ENCODE measurements around the gene ALG1L2.
"Not testable (repeated sequence)": the region's sequence is repeated elsewhere in the genome, so short reads cannot be mapped to it uniquely, and the experiment has no call there.

ALG1L2 gene

DNA sequence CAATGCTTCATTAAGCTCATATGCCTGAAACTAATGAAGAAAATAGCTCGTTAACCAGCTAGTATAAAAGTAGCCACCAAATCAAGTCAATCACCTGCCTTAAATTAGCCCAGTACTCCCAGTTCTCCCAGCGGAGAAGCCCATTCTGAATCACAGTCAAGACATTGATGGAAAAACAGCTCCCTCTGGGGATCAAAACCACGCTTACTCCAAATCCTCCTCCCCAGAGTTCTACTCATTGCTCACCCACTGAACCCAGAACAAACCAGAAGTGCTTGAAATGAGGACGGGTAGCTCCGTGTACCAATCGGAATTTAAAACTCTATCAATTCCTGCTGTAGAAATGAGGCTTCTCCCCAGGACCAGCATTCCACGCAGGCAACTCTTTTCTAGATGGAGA is 54.7 kb downstream of the ALG1L2 start:
- DNase-seq, result not testable (repeated sequence)

DNA sequence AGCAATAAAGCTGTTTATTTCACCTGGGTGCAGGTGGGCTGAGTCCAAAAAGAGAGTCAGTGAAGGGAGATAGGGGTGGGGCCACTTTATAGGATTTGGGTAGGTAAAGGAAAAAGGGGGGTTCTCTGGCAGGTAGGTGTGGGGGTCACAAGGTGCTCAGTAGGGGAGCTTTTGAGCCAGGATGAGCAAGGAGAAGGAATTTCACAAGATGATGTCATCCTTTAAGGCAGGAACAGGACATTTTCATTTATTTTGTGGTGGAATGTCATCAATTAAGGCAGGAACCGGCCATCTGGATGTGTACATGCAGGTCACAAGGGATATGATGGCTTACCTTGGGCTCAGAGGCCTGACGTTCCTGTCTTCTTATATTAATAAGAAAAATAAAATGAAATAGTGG is 56.1 kb downstream of the ALG1L2 start:
- not testable (repeated sequence) for DNase-seq

DNA sequence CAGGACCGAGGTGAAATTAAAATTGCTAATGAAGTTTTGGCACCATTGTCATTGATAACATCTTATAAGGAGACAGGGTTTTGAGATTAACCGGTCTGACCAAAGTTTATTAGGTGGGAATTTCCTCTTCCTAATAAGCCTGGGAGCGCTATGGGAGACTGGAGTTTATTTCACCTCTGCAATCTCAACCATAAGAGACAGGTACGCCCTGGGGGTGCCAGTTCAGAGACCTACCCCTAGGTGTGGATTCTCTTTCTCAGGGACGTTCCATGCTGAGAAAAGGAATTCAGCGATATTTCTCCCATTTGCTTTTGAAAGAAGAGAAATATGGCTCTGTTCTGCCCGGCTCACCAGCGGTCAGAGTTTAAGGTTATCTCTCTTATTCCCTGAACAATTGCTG is 57.4 kb downstream of the ALG1L2 start:
- not testable (repeated sequence) for DNase-seq

DNA sequence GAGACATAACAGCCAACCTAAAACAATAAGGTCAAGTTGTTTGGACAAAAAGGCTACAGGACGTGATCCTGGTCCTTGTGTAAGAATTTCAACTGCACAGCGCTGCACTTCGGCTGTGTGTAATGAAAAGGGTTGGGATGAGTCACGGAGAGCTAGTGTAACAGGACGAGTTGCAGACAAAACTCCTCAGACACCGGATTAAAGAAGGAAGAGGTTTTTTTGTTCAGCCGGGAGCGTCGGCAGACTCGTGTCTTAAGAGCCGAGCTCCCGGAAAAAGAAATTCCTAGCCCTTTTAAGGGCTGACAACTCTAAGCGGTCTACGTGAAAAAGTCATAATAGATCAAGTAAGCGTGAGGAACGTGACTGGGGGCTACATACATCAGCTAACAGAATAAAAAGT is 59.1 kb downstream of the ALG1L2 start:
- not testable (repeated sequence) for DNase-seq

DNA sequence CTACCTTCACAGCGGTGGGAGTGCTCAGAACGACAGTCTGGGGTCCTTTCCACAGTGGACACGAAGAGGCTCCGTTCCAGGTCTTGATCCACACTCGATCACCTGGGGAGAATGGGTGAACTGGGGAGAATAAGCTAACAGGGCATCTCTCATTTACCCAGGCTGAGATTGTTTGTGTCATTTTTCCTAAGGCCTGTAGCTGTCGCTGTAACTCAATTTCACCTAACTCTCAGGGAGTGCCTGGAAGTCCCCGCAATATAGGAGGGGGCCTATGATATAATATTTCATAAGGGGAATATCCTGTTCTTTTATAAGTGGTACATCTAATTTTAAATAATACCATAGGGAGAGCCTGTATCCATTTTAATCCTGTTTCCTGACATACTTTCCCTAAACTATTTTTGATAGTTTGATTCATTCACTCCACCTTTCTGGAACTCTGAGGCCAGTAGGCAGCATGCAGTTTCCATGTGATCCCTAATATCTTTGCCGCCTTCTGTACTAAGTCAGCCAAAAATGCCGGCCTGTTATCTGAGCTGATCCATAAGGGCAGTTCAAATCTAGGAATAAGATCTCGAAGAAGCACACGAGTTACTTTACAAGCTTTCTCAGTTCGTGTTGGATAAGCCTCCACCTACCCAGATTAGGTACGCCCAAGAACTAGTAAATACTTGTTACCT is 62.2 kb downstream of the ALG1L2 start:
- DNase-seq, result not testable (repeated sequence)

DNA sequence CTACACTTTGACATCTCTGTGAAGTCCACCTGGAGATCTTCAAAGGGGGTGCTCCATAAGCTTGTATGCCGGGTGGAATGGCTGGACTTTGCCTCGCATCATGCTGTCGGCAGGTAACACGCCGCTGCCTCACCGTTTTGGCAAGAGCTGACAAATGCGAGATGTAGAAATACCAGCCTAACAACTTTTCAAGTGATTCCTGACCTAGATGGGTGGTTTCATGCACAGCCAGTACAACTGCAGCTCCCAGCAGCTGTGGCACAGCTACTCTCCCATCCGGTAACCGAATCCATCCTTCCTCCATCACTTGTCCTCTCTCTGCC is 62.7 kb downstream of the ALG1L2 start:
- DNase-seq, result not testable (repeated sequence)

DNA sequence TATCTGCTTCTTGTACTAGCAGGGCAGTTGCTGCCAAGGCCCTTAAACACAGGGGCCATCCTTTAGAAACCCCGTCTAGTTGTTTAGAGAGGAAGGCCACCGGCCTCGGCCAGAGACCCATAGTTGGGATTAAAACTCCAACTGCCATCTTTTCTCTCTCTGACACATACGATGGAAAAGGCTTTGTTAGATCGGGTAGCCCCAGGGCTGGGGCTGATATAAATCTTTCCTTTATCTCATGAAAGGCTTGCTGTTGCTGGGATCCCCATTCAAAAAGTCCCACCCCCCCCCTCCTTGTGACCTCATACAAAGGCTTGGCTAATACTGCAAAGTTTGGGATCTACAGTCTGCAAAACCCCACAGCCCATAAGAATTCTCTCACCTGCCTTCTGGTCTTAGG is 63.8 kb downstream of the ALG1L2 start:
- not testable (repeated sequence) for DNase-seq

DNA sequence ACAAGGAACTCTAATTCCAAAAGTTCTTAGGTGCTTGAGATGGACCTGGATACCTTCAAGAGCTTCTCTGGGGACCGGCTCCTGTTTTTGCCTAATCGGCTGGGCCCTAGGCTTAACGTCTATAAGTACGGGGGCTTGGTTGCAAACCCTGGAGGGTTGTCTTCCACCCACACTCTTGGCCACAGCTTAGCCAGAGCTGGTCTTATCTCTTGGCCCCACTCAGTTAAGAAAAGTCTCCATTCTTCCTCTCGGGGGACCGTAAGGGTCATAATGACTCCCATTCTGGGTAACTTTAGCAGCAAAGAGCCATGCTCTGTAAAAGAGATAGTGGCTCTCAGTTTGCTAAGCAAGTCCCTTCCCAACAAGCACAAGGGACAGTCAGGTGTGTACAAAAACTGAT is 64.8 kb downstream of the ALG1L2 start:
- not testable (repeated sequence) for DNase-seq
